HUDEP-2 (cell line): ENCODE results near the gene LRRC37A.
"Not testable (repeated sequence)": the region's sequence is repeated elsewhere in the genome, so short reads cannot be mapped to it uniquely, and the experiment has no call there.

ENCODE experiments used
- DNase-seq, 76 experiments: peaks; one replicate each; lab custom pipeline; 2025; ENCODE audit not compliant: unreplicated experiment in 76 of 76; lab: John Stamatoyannopoulos, UW

The LRRC37A gene

DNA sequence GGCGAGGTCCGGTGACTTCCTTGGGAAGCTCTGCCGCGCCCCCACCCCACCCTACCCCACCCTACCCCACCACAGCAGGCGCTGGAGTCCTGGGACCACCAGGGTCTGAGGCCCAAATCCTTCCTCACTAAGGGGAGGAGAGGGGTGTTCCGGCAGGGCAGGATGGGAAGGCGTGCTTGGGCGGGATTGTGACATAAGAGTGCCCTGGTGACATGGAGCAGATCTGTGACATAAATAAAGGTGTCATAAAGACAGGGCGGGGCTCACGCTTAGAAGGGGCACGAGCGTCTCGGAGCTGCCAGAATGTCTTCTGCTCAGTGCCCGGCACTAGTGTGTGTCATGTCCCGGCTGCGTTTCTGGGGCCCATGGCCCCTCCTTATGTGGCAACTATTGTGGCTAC, at the start of gene LRRC37A:
Gene LRRC37A, plus strand, starts transcription at position 301 of the 400 bp plus-strand sequence. Its CDS starts 3 bp downstream, at position 304.
- not testable (repeated sequence) for DNase-seq

DNA sequence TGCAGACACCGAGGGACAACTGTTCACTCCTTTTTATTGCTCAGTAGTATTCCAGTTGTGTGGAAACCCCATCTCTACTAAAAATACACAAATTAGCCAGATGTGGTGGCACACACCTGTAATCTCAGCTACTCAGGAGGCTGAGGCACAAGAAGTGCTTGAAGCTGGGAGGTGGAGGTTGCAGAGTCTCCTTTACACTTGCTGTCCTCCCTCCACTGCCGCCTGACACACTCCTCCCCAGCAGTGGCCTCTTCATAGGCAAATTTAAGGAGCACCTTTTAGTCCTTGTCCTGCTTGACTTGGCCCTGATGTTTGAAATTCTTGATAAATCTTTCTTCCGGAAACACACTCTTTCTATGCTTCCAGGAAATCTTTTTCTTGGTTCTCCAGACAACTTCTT, 45.8 kb upstream of the LRRC37A start:
- not testable (repeated sequence) for DNase-seq

DNA sequence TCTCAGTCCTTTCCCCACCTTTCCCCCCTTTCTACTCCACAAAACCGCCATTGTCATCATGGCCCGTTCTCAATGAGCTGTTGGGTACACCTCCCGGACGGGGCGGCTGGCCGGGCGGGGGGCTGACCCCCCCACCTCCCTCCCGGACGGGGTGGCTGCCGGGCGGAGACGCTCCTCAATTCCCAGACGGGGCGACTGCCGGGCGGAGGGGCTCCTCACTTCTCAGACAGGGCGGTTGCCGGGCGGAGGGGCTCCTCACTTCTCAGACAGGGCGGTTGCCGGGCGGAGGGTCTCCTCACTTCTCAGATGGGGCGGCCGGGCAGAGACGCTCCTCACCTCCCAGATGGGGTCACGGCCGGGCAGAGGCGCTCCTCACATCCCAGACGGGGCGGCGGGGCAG, 42.1 kb upstream of the LRRC37A start:
- DNase-seq, result not testable (repeated sequence)

DNA sequence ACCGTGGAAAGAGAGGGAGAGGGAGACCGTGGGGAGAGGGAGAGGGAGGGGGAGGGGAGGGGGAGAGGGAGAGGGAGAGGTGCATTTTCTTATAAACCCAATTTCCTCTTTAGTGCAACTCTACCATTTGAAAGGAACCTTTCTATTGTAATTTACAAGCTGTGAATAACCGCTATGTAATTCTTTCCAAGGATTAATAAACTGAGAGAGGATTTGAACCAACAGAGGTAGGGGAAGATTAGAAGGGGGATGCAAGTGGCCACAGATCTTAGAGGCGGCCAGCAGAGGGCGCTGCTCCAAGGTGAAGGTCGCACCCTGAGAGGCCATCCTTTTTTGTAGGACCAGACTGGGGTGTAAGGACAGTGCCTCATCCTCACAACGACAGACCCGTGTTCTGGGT, 41.2 kb upstream of the LRRC37A start:
- peak in 56 of 76 experiments; percentile 1 to 63 (median 34) for DNase-seq

DNA sequence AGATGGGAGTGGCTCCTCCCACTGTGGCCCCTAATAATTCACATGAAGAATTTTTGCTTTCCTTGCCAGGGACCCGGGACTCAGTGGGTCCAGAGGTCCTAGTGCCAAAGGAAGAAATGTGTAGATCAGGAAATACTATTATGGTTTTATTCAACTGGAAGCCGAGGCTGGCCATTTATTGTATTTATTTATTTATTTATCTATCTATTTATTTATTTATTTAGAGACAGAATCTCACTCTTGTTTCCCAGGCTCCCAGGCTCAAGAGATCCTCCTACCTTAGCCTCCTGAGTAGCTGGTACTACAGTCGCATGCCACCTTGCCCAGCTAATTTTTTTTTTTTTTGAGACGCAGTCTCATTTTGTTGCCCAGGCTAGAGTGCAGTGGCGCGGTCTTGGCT, 40.7 kb upstream of the LRRC37A start:
- not testable (repeated sequence) for DNase-seq

DNA sequence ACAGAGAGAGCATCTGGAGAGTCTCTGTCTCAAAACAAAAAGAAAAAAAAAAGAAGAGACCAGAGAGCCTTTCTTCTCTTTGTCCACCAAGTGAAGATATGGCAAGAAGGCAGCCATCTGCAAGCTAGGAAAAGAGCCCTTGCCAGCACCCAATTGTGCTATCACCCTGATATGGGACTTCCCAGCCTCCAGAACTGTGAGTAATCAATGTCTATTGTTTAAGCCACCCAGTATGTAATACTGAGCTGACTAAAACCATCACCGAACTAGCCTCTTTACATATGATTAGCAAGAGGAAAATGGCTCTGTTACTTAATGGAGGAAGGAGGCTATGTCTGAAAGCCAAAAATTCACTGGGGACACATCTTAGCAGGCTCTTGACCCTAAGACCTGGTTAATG, 38.6 kb upstream of the LRRC37A start:
- not testable (repeated sequence) for DNase-seq

DNA sequence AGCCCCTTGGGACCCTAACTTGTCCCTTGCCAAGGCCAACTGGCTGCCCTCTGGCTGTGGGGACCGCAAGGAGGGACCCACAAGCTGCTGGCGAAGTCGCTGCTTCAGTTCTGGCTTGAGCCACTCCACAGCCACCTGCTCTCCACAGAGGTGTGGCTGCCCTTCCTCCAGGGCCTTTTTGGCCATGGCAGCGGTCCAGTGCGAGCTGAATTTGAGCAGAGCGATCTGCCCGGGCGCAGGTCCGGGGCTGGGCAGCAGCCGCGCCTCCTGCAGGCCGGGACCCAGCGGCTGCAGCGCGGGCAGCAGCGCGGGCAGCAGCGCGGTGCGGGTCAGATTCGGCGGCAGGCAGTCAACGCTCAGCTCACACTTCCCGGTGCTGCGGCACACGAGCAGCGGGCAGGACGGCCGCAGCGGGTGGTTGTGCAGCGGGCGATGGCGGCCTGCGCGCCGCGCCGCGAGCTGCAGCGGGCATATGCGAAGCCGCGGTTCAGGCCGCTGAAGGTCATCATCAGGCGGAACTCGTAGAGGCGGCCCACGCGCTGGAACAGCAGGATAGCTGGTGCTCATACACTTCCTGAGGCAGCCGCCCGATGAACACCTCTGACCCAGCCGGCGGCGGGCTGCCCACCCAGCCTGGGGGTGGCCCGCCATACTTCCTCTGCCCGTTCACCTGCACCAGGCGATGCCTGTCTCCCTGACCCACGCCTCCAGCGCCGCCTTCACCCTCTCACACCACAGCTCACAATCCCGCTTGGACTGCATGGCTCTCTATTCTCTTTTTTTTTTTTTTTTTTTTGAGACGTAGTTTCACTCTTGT, 34.9 kb upstream of the LRRC37A start:
- DNase-seq, result not testable (repeated sequence)

DNA sequence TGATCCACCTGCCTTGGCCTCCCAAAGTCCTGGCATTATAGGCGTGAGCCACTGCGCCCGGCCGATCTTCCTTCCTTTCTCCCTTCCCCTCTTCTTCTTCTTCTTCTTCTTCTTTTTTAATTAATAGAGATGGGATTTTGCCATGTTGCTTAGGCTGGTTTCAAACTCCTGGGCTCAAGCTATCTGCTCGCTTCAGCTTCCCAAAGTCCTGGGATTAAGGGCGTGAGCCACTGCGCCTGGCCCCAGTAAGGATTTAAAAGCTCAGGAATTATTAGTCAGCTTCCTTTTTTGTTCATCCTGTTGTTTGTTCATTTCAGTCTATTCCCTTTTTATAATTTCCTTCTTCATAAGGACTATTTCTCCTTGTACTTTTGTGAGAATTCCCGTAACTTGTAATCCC, 32.7 kb upstream of the LRRC37A start:
- DNase-seq, result no peak

DNA sequence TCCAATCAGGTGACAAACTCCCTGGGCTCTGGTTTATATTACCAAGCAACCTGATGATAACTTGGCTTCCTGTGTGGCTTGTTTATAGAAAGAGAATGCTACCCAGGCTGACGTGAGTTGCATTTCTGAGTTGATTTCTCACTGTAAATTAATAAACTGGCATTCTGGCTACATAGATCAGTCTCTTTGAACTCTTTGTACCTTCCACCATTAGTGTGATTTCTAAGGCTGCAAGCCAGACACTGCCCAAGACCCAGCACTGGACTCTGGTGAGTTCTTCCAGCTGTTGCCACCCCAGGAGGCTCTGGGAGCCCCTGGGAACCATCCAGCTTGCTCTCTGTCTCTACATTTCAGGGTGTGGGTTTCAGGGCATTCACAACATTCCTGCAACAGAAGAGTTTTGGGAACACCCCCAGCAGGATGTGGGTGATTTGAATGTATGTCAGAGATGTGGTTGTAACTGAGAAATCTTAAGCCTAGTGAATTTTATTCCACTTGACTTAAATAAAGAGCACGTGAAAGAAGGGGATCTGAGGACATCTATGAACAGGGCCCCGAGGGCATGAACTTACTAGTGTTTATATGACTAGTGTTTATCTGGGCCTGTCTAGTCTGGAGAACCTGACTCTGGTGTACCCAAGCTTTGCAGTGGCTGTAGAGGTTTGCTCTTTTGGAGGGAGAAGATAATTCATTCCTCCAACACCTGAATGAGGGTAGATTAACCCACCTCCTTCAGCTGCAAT, 30.3 kb upstream of the LRRC37A start:
- no peak for DNase-seq

DNA sequence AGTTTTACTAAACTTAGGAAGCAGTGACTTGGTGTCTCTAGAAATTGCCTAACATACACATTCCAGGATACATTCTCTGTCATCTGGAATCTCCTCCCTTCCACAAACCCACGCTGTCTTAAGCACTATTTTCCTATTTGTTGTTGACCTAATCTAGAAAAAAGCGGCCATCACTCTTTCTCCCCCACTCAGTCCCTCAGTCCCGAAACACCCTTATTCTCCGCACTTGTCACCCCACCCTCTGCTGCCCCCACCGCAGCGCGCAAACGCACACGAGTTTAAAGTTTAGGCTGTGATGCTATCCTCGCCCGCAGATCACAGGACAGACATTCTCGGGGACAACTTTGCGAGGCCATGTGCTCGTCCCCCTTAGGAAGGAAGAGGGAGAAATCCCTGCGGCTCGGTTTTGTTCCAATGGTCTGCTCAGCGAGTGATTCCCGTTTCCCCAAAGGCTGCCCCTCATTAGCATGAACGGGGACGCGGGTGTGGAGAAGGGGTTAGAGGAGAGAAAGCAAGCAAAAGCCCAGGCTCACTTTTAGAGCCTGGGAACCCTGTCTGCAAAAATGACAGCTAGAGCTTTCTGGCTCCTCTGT, 28.8 kb upstream of the LRRC37A start:
- peak in 5 of 76 experiments; percentile 10 to 50 (median 43) for DNase-seq

DNA sequence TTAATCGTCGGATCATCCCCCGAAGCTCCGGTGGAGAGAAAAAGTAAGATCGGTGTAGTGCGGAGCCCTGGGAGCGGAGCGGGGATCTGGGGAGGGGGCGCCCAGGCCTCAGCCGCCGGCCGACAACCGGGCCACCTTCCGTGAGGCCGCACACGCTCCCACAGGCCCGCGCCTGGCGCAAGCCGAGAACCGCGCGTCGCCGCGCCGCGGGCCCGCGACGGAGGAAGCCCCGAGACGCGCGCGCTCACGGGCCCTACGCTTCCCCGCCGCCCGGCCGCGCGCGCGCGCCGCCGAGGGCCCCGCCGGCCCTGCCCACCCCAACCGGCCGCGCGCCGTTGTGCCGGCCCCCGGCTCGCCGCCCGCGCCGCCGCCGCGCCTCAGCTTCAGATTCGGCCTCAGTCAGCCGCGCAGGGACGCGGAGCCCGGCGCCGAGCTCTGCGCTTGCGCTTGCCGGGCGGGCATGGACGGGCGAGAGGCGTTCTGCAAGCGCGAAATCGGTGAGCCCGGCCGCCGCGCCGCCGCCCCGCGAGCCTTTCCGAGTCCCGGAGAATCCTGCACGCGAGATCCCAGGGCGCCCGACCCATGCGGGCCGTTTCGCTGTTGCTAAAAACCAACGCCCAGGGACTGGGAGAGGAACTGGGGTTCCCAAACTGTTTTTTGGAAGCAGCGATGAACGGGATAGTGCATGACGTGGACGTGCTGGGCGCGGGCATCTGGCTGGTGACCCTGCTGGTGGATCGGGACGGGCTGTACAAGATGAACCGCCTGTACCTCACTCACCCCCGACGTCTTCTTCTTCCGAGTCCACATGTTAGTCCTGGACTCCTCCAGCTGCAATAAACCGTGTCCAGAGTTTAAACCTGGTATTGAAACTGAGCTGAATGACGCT, 28.0 kb upstream of the LRRC37A start:
- DNase-seq, result peak in 69 of 76 experiments; percentile 16 to 82 (median 60)

DNA sequence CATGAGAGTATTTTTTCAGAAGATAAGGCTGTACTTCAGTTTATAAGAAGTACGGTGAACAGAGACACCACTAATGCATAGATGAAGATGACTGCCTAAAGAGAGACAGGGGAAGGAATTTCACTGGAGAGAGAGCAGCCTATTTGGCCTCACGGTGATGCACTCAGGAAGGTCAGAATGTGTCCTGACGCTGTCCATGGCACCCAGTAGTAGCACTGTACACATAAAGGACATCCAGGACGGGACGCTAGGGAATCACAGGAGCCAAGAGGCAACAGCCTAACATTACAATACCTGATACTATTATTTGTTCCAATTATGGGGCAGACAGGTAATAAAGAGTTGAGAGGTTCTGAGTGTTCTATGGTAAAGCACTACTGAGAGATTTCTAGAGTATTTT, 24.9 kb upstream of the LRRC37A start:
- DNase-seq, result no peak

DNA sequence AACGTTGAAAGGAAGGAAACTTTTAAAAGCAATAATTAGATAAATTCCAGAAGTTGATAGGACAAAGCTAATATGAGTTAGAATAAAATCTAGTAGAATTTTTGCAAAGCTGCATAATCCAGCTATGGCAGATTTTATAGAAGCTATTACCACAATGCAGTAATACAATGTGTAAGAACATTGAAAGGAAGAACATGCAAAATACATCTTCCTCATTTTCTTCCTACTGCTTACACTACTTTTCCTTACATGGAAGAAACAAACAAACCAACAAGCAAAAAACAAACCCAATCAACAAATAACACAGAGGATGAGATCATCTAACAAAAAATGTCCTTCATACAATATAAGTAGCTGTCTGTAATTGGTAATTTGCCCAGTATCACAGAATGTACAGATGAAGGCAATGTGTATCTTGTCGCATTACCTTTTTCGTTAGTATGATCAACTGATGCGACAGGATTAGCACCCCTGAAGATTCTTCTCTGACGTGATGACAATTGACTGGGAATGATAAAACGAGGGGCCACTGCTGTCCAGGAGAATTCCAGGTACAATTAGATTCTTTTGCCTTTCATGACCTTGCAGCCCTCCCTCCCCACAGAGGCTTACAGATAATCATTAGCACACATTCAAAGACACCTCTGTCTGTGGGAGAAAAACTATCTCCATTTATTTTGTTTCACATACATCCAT, 21.2 kb upstream of the LRRC37A start:
- no peak for DNase-seq

DNA sequence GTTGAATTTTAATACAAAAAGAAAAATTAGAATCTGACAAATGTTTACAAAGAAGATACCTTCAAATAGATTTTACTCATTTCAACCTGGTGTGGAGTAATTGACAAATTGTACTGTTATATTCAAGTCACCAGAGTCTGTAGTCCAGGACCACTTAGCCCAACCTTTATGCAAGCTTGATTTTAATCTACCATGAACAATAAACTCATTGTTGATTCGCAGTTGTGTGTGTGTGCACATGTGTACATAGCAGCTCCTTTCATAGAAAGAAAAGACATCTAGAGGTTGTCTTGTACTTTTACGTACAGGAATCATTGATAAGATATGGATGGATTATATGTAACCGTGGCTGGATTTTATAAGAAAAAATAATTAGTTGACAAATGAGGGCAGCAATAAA, 20.7 kb upstream of the LRRC37A start:
- no peak for DNase-seq

DNA sequence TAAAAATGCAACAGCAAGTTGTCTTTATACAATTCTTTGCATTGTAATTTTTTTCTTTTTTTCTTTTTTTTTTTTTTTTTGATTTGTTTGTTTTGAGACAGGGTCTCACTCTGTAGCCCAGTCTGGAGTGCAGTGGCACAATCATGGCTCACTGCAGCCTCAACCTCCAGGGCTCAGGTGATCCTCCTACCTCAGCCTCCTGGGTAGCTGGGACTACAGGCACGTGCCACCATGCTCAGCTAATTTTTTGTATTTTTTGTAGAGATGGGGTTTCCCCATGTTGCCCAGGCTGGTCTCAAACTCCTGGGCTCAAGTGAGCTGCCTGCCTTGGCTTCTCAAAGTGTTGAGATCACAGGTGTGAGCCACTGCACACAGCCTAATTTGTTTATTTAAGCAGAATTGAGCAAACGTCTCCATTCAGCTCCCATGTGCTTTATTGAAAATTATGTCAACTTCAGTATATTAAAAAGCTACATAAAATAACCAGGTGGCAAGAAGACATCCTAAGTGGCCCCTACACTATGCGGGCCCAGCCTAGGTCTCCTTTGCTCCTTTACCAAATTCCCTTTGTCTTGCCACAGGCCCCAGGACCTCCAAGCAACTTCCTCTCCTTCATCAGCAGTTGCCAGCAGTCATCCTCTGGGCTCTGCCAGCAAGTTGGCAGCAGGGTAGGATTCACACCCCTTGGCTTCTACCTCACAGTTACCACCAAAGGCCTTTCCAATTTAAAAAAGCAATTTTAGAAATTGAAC, 18.0 kb upstream of the LRRC37A start:
- not testable (repeated sequence) for DNase-seq

DNA sequence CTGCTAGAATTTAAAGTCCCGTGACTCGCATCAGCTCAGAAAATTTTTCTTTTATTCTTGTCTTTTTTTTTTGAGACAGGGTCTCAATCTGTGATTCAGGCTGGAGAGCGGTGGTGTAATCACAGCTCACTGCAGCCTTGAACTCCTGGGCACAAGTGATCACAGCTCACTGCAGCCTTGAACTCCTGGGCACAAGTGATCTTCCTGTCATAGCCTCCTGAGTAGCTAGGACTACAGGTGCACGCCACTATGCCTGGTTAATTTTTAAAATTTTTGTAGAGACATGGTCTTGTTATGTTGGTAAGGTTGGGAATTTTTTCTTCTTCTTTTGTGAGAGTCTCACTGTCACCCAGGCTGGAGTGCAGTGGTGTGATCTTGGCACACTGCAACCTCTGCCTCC, 13.6 kb upstream of the LRRC37A start:
- DNase-seq, result not testable (repeated sequence)

DNA sequence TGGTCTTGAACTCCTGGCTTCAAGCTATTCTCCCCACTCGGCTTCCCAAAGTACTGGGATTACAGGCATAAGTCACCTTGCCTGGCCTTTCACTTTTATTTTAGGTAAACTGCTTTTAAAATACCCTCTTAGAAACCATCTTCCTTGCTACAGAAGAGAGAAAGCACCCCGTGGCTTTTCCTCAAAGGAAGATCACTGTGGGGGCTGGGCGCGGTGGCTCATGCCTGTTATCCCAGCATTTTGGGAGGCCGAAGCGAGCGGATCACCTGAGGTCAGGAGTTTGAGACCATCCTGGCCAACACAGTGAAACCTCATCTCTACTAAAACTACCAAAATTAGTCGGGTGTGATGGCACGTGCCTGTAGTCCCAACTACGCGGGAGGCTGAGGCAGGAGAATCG, 12.3 kb upstream of the LRRC37A start:
- DNase-seq, result not testable (repeated sequence)

DNA sequence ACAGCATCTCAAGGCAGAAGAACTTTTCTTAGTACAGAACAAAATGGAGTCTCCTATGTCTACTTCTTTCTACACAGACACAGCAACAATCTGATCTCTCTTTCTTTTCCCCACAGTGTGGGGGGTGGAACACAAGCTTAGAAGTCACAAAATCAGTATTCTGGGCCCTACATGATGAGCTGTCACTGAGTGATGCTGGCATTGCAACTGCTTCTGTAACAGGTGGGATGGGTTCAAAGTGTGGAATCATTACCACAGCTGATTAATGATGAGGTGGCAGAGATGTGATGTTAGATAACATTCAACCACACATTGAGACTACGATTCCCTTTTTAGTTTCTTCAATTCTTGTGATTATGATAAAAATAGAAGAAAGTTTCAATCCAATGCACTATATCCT, 10.5 kb upstream of the LRRC37A start:
- not testable (repeated sequence) for DNase-seq

DNA sequence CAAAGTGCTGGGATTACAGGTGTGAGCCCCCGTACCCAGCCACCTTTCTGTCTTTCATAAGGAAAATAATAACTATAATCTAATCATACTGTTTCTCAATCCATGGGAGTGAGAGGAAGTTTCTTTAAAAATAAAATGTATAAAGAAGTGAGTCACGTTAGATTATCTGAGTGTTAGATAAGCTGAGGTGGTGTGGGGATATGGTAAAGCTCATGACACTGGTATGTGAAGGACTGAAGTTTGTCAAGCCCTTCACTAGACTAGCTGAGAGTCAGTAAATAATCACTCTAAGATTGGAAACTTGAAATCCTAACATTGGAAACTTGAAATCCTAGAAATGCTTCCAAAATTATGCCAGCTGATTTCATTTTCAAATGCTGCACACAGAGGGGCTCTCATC, 9.4 kb upstream of the LRRC37A start:
- DNase-seq, result not testable (repeated sequence)
